GM19035 (cell line): Measurements from ENCODE around the gene KCNA10.

ENCODE experiments used
- ATAC-seq: cut with Tn5 transposase; IDR thresholded peaks from one replicate; pipeline ENCODE4 v1.9.1; 2021; ENCODE audit not compliant: unreplicated experiment

KCNA10 gene

DNA sequence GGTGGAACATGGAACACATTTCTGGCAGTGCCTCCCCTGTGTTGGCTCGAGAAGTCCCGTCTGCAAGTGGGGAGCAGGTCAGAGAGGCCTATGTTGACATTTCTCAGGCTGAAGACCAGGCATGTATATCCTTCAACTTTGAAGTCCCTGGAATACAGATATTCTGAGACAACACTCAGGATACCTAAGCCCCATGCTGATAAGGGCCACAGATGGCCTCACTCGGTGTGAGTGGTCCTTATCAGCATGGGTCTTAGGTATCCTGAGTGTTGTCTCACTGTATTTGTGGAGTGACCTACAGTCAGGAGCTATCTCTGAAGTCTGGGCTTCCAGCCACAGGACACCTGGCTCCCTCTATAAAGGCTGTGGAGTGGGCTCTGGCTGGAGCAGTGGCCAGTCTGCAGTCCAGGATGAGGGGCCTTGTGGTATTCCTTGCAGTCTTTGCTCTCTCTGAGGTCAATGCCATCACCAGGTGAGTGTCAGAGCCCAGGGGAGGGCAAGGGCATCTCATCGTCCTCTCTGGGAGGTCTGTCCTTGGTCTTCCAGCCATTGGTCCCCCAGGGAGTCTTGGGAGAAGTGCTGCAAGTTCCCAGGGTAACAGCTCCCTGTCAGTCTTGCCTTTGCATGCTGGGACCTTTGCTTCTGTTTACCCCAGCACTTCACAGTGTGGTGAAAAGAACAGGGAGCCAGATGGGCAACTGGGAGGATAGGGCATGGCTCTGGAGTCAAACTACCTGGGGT is 38.4 kb downstream of the KCNA10 start:
- no peak for ATAC-seq

DNA sequence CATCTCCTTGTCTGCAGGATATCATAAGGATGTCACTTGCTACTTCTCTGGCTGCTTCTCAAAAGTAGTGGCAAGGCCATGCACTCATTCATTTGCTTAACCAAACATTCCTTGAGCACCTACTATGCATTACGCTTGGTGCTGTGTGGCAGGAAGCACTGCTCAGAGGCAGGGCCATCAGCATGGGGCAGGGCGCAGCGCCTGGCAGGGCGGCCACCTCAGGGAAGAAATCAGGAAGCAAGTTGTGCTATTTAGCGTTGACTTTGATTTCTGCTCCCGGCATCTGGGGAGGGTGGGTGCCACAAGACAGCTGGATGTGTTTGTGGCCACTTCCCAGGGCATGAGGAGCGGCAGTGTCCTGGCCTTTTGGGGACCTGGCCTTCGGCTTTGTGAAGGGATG is 40.1 kb downstream of the KCNA10 start:
- ATAC-seq: no peak

DNA sequence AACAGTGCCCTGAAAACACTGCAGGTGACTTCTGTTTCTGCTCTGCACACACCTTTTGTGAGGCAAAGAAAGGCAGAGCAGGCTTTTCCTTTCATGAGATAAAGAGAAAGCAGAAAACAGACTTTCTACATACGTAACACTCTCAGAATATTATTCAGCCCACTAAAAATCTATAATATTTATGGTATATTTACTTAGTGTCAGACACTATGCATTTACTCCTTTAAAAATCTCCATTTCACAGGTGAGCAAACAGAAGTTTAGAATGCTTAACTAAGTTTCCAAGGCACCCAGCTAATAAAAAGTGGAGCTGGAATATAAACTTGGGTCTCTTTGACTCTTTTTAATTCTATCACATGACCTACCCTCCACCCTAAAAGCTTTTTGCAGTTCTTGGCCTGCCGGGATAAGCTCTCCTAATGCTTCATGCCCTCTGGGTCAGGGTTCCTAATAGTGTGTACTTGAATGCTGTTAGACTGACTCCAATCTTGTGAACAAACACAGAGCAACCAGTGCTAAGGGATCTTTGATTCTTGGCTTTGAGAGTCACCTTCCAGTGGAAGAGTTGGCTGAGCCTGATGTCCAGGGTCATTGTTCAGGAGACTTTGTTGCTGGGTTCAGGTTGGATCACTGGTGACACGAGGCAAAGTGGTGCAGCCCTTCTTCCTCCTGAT is 40.9 kb downstream of the KCNA10 start:
- ATAC-seq: no peak

DNA sequence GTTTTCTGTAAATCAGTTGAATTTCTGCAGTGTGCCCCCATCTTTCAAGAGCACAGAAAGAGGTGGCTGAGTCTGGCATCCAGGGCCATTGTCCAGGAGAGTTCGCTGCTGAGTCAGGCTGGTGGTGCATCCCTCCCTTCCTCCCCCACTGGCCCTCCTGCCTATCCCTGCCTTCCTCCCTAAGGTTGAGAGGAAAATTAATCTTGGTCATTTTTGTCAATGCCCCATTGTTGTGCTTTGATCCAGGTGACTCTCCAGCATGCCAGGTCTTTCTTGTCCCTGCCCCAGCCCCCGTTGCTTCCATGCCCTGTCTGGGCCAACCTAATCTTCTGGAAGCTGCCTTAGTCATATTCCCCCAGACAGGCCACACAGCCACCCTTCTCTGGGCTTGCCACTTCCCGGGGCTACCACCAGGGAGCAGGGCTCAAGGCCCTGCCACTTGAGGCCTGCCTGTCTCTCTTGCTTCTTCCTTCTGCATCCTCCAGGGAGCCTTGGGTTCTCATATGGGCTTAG is 41.5 kb downstream of the KCNA10 start:
- no peak for ATAC-seq

DNA sequence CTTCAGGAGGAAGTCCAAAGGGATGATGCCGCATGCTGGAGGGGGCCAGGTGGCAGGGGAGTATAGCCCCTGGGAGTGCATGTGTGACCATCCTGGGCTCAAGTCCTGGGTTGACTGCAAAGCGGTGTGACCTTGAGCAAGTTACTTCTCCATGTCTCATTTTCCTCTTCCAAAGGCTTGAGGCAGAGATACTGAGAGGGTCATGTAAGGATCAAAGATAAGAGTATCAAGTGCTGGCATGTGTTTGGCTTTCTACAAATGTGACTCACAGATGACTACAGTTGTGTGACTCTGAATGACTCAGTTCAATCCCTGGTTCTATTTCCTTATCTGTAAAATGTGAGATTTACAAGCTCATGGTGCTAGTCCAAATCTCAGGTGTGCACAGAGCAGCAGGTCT is 41.9 kb downstream of the KCNA10 start:
- no peak for ATAC-seq

DNA sequence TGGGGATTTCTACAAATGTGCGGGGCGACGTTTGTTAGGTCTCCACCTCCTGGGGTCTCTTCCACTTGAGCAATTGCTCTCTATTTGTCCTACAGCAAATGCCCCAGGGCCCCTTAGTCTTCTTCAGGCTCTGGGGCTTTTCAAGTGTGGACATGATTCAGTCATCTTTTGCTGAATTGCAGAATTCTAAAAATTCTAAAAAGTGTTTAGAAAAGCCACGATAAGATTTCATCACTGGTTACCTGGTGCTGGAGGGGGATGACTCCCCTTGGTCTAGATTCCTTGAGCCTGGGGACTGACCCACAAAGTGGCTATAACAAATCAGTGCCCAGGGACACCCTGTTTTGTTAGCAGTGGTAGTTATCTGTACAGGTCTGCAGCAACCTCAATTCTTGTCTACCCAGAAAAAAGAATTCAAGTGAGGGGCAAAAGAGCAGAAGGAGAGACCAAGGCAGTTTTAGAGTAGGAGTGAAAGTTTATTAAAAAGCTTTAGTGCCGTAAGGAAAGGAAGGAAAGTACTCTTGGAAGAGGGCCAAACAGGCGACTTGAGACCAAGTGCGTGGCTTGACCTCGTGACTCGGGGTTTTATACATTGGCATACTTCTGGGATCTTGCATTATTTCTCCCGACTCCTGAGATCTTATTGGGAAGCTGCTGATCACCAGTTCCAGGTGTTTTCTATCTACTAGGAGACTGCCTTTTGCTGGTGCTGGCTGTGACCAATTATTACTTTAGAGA is 42.8 kb downstream of the KCNA10 start:
- no peak for ATAC-seq

DNA sequence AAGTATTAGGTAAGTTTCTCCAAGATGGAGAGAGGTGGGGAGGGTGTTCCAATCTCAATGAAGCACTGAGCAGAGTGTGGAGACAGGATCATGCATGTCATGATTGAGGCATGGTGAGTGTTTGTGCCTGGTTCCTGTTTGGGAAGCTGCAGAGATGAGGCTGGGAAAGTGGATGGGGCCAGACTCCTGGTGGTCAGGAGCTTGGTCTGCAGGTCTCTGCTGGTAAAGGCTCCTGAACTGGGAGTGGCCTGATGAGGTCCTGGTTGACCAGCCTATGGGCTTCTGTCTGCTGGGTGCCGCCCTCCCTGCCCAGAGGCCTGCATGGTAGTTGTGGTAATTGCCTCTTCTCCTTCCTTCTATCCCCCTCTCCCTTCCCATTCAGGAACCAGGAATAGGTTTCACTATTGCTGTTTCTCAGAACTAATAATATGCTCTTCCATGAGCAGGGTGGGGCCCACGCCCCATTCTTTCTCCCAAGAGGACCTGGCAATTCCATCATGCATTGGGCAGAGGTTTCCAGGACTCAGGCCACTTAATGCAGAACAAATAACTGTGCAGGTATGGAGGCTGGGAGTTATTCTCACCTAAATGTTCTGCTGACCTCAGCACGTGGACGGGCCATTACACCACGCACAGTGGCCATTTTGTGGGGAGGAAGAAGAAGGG is 43.5 kb downstream of the KCNA10 start:
- no peak for ATAC-seq

DNA sequence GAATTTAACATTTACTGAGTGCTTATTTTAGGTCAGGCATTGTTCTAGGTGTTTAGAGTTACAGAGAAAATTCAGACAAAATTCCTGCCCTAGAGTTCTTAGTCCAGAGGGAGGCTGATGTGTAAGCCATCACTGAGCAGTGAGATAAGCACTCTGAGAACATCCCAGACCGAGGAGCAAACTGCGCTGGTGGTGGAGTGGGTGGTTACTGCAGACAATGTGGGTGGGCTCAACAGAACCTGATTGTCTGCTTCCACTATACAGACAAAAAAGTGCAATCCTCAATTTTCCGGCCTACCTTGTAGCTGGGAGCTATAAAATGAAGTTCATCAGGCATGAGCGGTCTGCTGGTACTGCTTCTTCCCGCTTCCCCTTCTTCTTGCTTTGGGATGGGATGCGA is 44.5 kb downstream of the KCNA10 start:
- no peak for ATAC-seq

DNA sequence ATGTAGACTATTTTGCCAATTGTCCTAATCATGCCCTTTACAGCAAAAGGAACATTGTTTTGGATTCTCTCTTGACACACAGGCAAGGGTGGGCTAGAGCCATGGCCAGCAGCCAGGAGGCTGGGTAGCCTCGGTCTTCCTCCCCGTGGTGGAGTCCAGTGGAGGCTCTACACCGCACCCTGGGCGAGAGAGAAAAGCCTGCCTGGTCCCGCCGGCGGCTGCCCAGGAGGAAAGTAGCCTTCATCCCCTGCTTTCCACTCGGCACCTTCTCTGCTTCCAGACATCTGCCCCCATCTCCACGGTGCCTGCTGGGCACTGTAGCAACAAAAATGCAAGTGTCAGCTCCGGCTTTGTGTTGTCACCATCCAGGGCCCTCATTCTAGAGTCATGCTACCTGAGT is 46.4 kb downstream of the KCNA10 start:
- no peak for ATAC-seq

DNA sequence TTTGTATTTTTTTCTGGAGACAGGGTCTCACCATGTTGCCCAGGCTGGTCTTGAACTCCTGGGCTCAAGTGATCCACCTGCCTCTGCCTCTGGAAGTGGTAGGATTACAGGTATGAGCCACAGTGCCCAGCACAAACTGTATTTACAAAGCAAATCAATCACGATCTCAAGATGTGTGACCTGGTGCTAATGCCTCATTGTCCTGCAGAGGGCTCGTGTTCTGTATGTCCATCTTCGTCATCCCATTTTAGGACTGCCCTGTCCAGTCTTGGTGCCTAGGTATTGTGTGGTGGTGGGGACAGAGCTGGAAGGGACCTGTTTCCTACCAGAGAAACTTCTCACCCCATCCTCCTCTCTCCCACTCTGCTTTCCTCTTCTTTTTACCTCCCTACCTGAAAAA is 47.8 kb downstream of the KCNA10 start:
- ATAC-seq: no peak
